HCT116 (cell line): ENCODE measurements around the gene UMAD1.

Source experiments
- EZH2 ChIP-seq: fragments of 200-600 bp; sonication (generic); IDR thresholded peaks from 2 replicates; pipeline ENCODE4 v1.6.1; 2017; ENCODE audit warnings: antibody characterized with exemption, mixed run types
- JUND ChIP-seq: IDR thresholded peaks from 2 replicates; pipeline ENCODE4 v1.6.1; 2012
- POLR2A ChIP-seq: IDR thresholded peaks from 2 replicates; pipeline ENCODE4 v1.7.0; 2011; ENCODE audit warnings: borderline replicate concordance; ENCODE audit not compliant: insufficient read depth, insufficient read length; ENCODE audit errors: extremely low read depth
- SIN3A ChIP-seq: IDR thresholded peaks from 2 replicates; pipeline ENCODE4 v1.6.1; 2012; ENCODE audit warnings: low read depth

- TF ChIP-seq JUND (no peak), EZH2 (no peak), POLR2A (no peak), SIN3A (no peak)
Observed at GRCh38 chr7:7921830-7922229, 281.3 kb downstream of the UMAD1 start.
